GM10248 (cell line): Measurements from ENCODE around the gene DNAJB4.
"Not testable (repeated sequence)": the region's sequence is repeated elsewhere in the genome, so short reads cannot be mapped to it uniquely, and the experiment has no call there.

ENCODE experiments used
- CTCF ChIA-PET: fragments of 300-600 bp; sonication (Branson Sonifier 250); formaldehyde crosslinking; extraction: SDS; loops from one replicate; lab custom pipeline; 2021; ENCODE audit warnings: antibody characterized with exemption; lab: Yijun Ruan, JAX
- POLR2A ChIA-PET: fragments of 350-650 bp; sonication (Branson Sonifier 250); formaldehyde crosslinking; extraction: SDS; loops from one replicate; lab custom pipeline; 2020; ENCODE audit warnings: antibody characterized with exemption; lab: Yijun Ruan, JAX
- DNase-seq: peaks from one replicate; pipeline ENCODE4 v3.0.0; 2012; ENCODE audit errors: extremely low spot score
- TF ChIP-seq, protein P1 (sequence below): IDR thresholded peaks from 2 replicates; pipeline ENCODE4 v1.5.1; 2012; ENCODE audit warnings: mild to moderate bottlenecking, low read depth; ENCODE audit errors: extremely low read depth, missing control alignments, control extremely low read depth

The DNAJB4 gene

DNA sequence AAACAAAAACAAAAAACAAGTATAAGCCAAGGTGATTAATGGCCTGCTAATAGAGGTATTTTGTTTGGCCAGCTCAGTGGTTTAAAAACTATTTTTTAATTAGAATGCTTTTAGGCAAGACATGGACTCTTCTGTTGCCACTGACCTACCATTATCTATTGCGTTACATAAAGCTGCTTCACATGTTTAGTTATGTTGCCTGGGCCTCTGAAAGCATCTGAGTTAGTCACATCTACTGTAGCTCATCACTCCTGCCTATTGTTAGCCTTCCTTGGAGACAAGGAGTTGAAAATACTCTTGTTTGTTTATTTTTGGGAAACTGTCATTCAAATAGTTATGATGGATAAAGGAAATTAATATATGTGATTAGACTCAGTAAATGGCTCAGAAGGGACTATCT, 14.3 kb downstream of the DNAJB4 start:
- no peak for DNase-seq
- ChIA-PET CTCF (interaction anchor here (1.5 kb wide), 1 partner anchor 21 kb away, joined by 3 read pairs; no protein-coding TSS in a partner anchor), POLR2A (interaction anchor here (2.3 kb wide), 1 partner anchor 14 kb away, joined by 9 read pairs; the partner anchor contains the start of gene DNAJB4)
- TF ChIP-seq, protein P1, sequence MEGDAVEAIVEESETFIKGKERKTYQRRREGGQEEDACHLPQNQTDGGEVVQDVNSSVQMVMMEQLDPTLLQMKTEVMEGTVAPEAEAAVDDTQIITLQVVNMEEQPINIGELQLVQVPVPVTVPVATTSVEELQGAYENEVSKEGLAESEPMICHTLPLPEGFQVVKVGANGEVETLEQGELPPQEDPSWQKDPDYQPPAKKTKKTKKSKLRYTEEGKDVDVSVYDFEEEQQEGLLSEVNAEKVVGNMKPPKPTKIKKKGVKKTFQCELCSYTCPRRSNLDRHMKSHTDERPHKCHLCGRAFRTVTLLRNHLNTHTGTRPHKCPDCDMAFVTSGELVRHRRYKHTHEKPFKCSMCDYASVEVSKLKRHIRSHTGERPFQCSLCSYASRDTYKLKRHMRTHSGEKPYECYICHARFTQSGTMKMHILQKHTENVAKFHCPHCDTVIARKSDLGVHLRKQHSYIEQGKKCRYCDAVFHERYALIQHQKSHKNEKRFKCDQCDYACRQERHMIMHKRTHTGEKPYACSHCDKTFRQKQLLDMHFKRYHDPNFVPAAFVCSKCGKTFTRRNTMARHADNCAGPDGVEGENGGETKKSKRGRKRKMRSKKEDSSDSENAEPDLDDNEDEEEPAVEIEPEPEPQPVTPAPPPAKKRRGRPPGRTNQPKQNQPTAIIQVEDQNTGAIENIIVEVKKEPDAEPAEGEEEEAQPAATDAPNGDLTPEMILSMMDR: no peak

DNA sequence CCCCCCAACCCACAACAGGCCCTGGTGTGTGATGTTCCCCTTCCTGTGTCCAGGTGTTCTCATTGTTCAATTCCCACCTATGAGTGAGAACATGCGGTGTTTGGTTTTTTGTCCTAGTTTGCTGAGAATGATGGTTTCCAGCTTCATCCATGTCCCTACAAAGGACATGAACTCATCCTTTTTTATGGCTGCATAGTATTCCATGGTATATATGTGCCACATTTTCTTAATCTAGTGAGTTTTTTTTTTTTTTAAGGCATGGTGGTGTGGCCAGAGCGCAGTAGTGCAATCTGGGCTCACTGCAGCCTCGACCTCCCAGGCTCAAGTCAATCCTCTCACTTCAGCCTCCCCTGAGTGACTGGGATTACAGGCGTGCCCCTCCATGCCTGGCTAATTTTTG, 16.4 kb downstream of the DNAJB4 start:
- DNase-seq, POLR2A ChIA-PET: not testable (repeated sequence)
- CTCF ChIA-PET: interaction anchor here (0.9 kb wide), 1 partner anchor 93 kb away, joined by 4 read pairs; no protein-coding TSS in a partner anchor

DNA sequence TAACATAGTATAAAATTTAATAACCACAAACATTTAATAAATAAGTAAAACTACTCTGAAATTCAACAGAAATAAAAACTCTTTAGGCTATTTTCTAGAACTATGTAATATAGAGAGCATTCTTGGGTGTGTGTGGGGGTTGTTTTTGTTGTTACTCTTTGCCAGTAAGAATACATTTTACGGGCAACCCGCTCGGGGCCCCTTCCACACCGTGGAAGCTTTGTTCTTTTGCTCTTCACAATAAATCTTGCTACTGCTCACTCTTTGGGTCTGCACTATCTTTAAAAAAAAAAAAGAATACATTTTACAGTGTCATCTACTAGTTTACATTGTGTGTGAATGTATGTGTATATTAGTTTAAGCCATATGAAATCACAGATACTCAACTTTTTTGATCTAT, 25.1 kb downstream of the DNAJB4 start:
- no peak for DNase-seq
- TF ChIP-seq, protein P1: no peak
- POLR2A ChIA-PET: no interaction called here
- CTCF ChIA-PET: interaction anchor here (1.0 to 2.1 kb wide), 4 partner anchors 12 to 163 kb away, joined by 3 to 11 read pairs (median 3); no protein-coding TSS in a partner anchor

DNA sequence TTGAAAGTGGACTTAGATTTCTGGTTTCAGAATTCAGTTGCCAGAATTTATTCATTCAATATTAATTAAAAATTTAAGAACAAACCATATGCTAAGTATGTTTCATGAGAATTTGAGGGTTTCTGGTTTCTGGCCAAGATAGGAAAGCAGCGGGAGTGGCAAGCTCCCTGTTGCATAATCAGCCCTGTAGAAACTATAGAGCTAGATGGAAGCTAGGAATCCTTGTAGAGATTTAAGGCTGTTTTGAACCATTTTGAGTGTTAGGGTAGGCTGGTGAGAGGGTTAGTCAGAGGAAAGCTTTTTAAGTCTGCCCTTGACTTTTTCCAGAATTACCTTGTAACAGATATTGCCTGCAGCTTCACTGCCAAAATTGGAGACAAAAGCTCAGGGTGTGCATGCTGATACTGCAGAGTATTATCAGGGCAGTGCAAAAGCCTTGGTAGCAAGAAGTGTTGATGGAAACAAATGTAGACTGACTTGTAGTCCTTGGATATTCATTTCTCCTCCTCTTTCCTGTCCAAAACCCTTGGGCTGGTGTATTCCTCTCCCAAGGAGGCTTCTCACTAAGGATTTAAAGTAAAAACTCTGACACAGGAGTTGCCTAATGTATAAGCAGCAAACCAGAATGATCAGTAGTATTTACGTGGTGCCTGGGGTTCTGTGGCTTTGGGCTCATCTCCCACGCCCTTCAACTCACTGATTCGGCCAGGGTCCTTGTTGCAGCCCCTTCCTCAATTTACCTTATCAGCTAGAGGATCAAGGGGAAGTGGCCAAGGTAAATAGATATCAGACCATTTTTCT, 28.5 kb downstream of the DNAJB4 start:
- ChIA-PET CTCF (interaction anchor here (1.2 to 1.8 kb wide), 3 partner anchors 10 to 22 kb away, joined by 3 to 6 read pairs (median 4); no protein-coding TSS in a partner anchor), POLR2A (interaction anchor here (1.0 to 1.2 kb wide), 2 partner anchors 29 kb away, joined by 4 to 6 read pairs; partner anchors contain the start of gene DNAJB4)
- TF ChIP-seq, protein P1: no peak
- DNase-seq: no peak

DNA sequence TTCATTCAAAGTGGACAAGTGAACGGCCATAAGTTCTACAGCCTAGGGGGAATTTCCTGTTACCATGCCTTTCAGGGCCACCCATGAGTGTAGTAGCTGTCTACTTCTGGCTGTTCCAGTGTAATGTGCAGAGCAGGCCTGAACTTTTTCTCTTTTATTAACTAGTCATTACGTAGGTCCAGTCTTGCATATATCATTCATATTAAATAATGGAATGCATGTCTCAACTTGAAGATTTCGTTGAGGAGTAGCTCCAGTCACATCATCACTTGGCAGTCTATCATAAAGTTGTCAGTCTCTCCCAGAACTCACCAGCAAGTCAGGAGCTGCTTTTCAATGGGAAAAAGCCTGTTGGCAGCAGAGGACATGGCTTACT, 29.0 kb downstream of the DNAJB4 start:
- ChIA-PET POLR2A (interaction anchor here (1.0 kb wide), 1 partner anchor 30 kb away, joined by 6 read pairs; the partner anchor contains the start of gene DNAJB4), CTCF (interaction anchor here (1.8 kb wide), 2 partner anchors 14 to 21 kb away, joined by 4 to 6 read pairs; no protein-coding TSS in a partner anchor)
- DNase-seq: no peak
- TF ChIP-seq, protein P1: no peak

DNA sequence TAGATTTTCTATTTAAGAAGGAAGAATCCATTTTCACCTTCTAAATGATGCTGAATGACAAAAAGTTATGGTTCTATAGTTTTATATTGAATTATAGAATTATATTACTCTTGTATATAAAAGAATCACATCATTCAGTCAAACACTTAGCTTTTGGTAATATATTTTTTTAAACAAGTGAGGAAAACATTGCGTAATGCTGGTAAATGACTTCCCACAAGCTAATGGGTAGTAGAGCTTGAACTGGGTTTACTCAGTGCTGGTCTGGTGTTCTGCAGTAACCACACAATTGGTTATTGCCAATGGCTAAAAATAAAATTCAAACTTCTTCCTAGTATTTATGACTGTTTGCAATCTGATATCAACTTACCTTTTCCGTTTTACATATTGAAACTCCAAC, 30.4 kb downstream of the DNAJB4 start:
- TF ChIP-seq, protein P1: no peak
- no peak for DNase-seq
- POLR2A ChIA-PET: no interaction called here
- CTCF ChIA-PET: no interaction called here

DNA sequence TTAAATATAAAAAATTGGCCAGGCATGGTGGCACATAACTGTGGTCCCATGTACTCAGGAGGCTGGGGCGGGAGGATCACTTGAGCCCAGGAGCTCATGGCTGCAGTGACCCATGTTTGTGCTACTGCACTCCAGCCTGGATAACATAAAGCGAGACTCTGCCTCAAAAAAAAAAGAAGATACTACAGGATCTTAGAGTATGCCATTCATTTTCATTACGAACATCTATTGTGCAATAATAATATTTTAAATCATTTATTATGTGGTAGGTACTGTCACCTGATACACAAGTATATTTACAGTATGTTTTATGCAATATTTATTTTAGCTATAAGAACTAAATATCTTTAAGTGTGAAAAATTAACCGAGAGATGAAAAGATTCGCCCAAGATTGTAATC, 31.7 kb downstream of the DNAJB4 start:
- ChIA-PET CTCF (interaction anchor here (1.8 kb wide), 1 partner anchor 45 kb away, joined by 4 read pairs; no protein-coding TSS in a partner anchor), POLR2A (no interaction called here)
- TF ChIP-seq, protein P1: no peak
- DNase-seq: no peak
